OCI-LY1 (cell line): ENCODE measurements around the gene SCAF11.

Experiments
- H2AFZ ChIP-seq: fragments of 200-600 bp; sonication (generic), shearing (Covaris generic); 2 replicates; pipeline ENCODE4 v1.6.0; 2014; ENCODE audit warnings: antibody characterized with exemption, mild to moderate bottlenecking, low read length
- H3F3A ChIP-seq: fragments of 200-600 bp; sonication (generic), shearing (Covaris generic); 2 replicates; pipeline ENCODE4 v1.6.0; 2014; ENCODE audit warnings: mild to moderate bottlenecking, antibody characterized with exemption, low read length, moderate library complexity; ENCODE audit not compliant: insufficient read depth
- H3K27ac ChIP-seq: fragments of 200-600 bp; sonication (generic); 2 replicates; pipeline ENCODE4 v1.5.1; 2014; ENCODE audit warnings: low read length, mixed run types, mild to moderate bottlenecking, low read depth; ENCODE audit not compliant: poor library complexity, severe bottlenecking
- H3K27me3 ChIP-seq: fragments of 200-600 bp; sonication (generic); 2 replicates; pipeline ENCODE4 v1.6.0; 2014; ENCODE audit warnings: antibody characterized with exemption, mild to moderate bottlenecking, low read length, moderate library complexity; ENCODE audit not compliant: insufficient read depth
- H3K36me3 ChIP-seq: fragments of 200-600 bp; sonication (generic); 2 replicates; pipeline ENCODE4 v1.6.1; 2014; ENCODE audit warnings: mild to moderate bottlenecking, antibody characterized with exemption, low read length, moderate library complexity, mixed read lengths; ENCODE audit not compliant: insufficient read depth
- H3K4me1 ChIP-seq: fragments of 200-600 bp; sonication (generic); 2 replicates; pipeline ENCODE4 v1.5.1; 2014; ENCODE audit warnings: mild to moderate bottlenecking, low read length, moderate library complexity; ENCODE audit not compliant: insufficient read depth, severe bottlenecking
- H3K4me2 ChIP-seq: fragments of 200-600 bp; sonication (generic), shearing (Covaris generic); 2 replicates; pipeline ENCODE4 v1.6.1; 2014; ENCODE audit warnings: low read length
- H3K4me3 ChIP-seq: fragments of 200-600 bp; sonication (generic); 2 replicates; pipeline ENCODE4 v1.5.1; 2014; ENCODE audit warnings: low read length, low read depth, mild to moderate bottlenecking, mixed read lengths; ENCODE audit not compliant: poor library complexity, severe bottlenecking
- H3K79me2 ChIP-seq: fragments of 200-600 bp; shearing (Covaris generic); 2 replicates; pipeline ENCODE4 v1.6.1; 2016; ENCODE audit warnings: mixed run types, low read length, mixed read lengths; ENCODE audit not compliant: insufficient read depth
- H3K9ac ChIP-seq: fragments of 200-600 bp; sonication (generic), shearing (Covaris generic); 2 replicates; pipeline ENCODE4 v1.6.1; 2014; ENCODE audit warnings: mild to moderate bottlenecking, low read length, mixed read lengths
- H3K9me2 ChIP-seq: fragments of 200-600 bp; sonication (generic), shearing (Covaris generic); 2 replicates; pipeline ENCODE4 v1.6.1; 2014; ENCODE audit warnings: low read depth, mild to moderate bottlenecking, low read length, mixed read lengths
- H3K9me3 ChIP-seq: fragments of 200-600 bp; shearing (Covaris generic); 2 replicates; pipeline ENCODE4 v1.6.1; 2014; ENCODE audit warnings: low read length, mixed read lengths
- H4K20me1 ChIP-seq: fragments of 200-600 bp; sonication (generic), shearing (Covaris generic); 2 replicates; pipeline ENCODE4 v1.6.0; 2016; ENCODE audit warnings: mild to moderate bottlenecking, low read length; ENCODE audit not compliant: insufficient read depth
- EZH2 ChIP-seq: fragments of 200-600 bp; sonication (generic), shearing (Covaris generic); IDR thresholded peaks from 2 replicates; pipeline ENCODE4 v1.8.0; 2017; ENCODE audit warnings: borderline replicate concordance, mixed run types, mild to moderate bottlenecking, antibody characterized with exemption, low read length, moderate library complexity, mixed read lengths
- TF ChIP-seq, protein P1 (sequence below): fragments of 200-600 bp; sonication (generic), shearing (Covaris generic); IDR thresholded peaks from 2 replicates; pipeline ENCODE4 v1.5.1; 2017; ENCODE audit warnings: mild to moderate bottlenecking, antibody characterized with exemption, low read length, moderate library complexity, mixed read lengths

SCAF11 gene

GRCh38 chr12:45962553-45963325 lies 27.6 kb downstream of the SCAF11 start:
- no peaks in the 10 kb centered on the region for H4K20me1 ChIP-seq
- H3K4me2 ChIP-seq: no peak overlapping the region
- H3K9ac ChIP-seq: no peak overlapping the region
- H3K79me2 ChIP-seq: peaks cover 46% of the 10 kb centered on the region
- peaks cover 14% of the 10 kb centered on the region for H3K9me3 ChIP-seq
- no peaks in the 10 kb centered on the region for H3K4me1 ChIP-seq
- H3F3A ChIP-seq: no peaks in the 10 kb centered on the region
- H3K27ac ChIP-seq: no peak overlapping the region
- no peak overlapping the region for H3K4me3 ChIP-seq
- H3K36me3 ChIP-seq: peaks cover 68% of the 10 kb centered on the region
- H3K9me2 ChIP-seq: no peaks in the 10 kb centered on the region
- TF ChIP-seq EZH2: no peak
- TF ChIP-seq, protein P1, sequence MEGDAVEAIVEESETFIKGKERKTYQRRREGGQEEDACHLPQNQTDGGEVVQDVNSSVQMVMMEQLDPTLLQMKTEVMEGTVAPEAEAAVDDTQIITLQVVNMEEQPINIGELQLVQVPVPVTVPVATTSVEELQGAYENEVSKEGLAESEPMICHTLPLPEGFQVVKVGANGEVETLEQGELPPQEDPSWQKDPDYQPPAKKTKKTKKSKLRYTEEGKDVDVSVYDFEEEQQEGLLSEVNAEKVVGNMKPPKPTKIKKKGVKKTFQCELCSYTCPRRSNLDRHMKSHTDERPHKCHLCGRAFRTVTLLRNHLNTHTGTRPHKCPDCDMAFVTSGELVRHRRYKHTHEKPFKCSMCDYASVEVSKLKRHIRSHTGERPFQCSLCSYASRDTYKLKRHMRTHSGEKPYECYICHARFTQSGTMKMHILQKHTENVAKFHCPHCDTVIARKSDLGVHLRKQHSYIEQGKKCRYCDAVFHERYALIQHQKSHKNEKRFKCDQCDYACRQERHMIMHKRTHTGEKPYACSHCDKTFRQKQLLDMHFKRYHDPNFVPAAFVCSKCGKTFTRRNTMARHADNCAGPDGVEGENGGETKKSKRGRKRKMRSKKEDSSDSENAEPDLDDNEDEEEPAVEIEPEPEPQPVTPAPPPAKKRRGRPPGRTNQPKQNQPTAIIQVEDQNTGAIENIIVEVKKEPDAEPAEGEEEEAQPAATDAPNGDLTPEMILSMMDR: no peak
- no peak overlapping the region for H2AFZ ChIP-seq
- no peaks in the 10 kb centered on the region for H3K27me3 ChIP-seq

- Histone ChIP-seq H3K79me2 (peaks cover 16% of the 10 kb centered on the region), H3K9me3 (peaks cover 12% of the 10 kb centered on the region), H3K4me1 (no peaks in the 10 kb centered on the region), H3F3A (no peaks in the 10 kb centered on the region), H3K9ac (no peak overlapping the region), H4K20me1 (no peaks in the 10 kb centered on the region), H2AFZ (no peak overlapping the region), H3K36me3 (peaks cover 72% of the 10 kb centered on the region), H3K9me2 (no peaks in the 10 kb centered on the region), H3K4me3 (no peak overlapping the region), H3K27ac (no peak overlapping the region), H3K27me3 (no peaks in the 10 kb centered on the region), H3K4me2 (no peak overlapping the region)
- TF ChIP-seq EZH2: no peak
These were observed 30.6 kb downstream of the SCAF11 start for GRCh38 chr12:45959728-45960127.

- no peak overlapping the region for H3K4me2 ChIP-seq
- H3K9me3 ChIP-seq: peaks cover 12% of the 10 kb centered on the region
- TF ChIP-seq, protein P1: no peak
- TF ChIP-seq EZH2: no peak
- H3K4me1 ChIP-seq: no peaks in the 10 kb centered on the region
- peaks cover 65% of the 10 kb centered on the region for H3K36me3 ChIP-seq
- no peak overlapping the region for H3K9ac ChIP-seq
- no peaks in the 10 kb centered on the region for H3K27me3 ChIP-seq
- peaks cover 13% of the 10 kb centered on the region for H3K79me2 ChIP-seq
- H2AFZ ChIP-seq: no peak overlapping the region
- H3K9me2 ChIP-seq: no peaks in the 10 kb centered on the region
- H3K27ac ChIP-seq: no peak overlapping the region
- H3K4me3 ChIP-seq: no peak overlapping the region
- H4K20me1 ChIP-seq: no peaks in the 10 kb centered on the region
- no peaks in the 10 kb centered on the region for H3F3A ChIP-seq
These were observed 31.3 kb downstream of the SCAF11 start for GRCh38 chr12:45959025-45959424.

GRCh38 chr12:45948546-45948945 lies 41.8 kb downstream of the SCAF11 start:
- Histone ChIP-seq H3K9me3 (no peaks in the 10 kb centered on the region), H3K4me3 (no peak overlapping the region), H3K4me2 (no peak overlapping the region), H3K9ac (no peak overlapping the region), H3K4me1 (no peaks in the 10 kb centered on the region), H3F3A (no peaks in the 10 kb centered on the region), H3K79me2 (no peaks in the 10 kb centered on the region), H3K9me2 (no peaks in the 10 kb centered on the region), H3K27ac (no peak overlapping the region), H2AFZ (no peak overlapping the region), H4K20me1 (no peaks in the 10 kb centered on the region), H3K27me3 (no peaks in the 10 kb centered on the region), H3K36me3 (peaks cover 65% of the 10 kb centered on the region)
- TF ChIP-seq, protein P1: no peak
- no peak for TF ChIP-seq EZH2
